Upper lobe of left lung (tissue), 6 donors: Measurements from ENCODE around the gene ALDOC. TPM values are rescaled to one million over a fixed set of nuclear protein-coding genes. Genes with fewer than 3 reads are reported as not detected.

Source experiments
- ATAC-seq, 2 donors: fragments of 200-7000 bp; cut with Tn5 transposase; one replicate each; pipeline ENCODE4 v1.9.1; 2022; ENCODE audit warnings: mild to moderate bottlenecking in 2 of 2, moderate library complexity in 2 of 2; ENCODE audit not compliant: low FRiP score in 2 of 2
- DNase-seq, 2 donors: peaks; one replicate each; pipeline ENCODE4 v3.0.0-alpha.2; 2019 to 2020
- H3K27ac ChIP-seq, 4 donors: fragments of 200-600 bp; sonication (generic); one replicate each; pipeline ENCODE4 v1.5.1; 2016 to 2019
- H3K27me3 ChIP-seq, 4 donors: fragments of 200-600 bp; sonication (generic); one replicate each; pipeline ENCODE4 v1.5.1; 2017 to 2019
- H3K36me3 ChIP-seq, 4 donors: fragments of 200-600 bp; sonication (generic); one replicate each; pipeline ENCODE4 v1.5.1; 2016 to 2019
- H3K4me1 ChIP-seq, 4 donors: fragments of 200-600 bp; sonication (generic); one replicate each; pipeline ENCODE4 v1.5.1; 2018 to 2019
- H3K4me3 ChIP-seq, 4 donors: fragments of 200-600 bp; sonication (generic); one replicate each; pipeline ENCODE4 v1.5.1; 2017 to 2019; ENCODE audit warnings: mild to moderate bottlenecking in 2 of 4, moderate library complexity in 1 of 4
- H3K9me3 ChIP-seq, 4 donors: fragments of 200-600 bp; sonication (generic); one replicate each; pipeline ENCODE4 v1.5.1; 2018 to 2019
- CTCF ChIP-seq, 6 experiments: fragments of 450-650 bp in 4 of 6; fragments of 200-600 bp in 2 of 6; sonication (generic) in 2 of 6; IDR thresholded peaks; one replicate each; pipeline ENCODE4 v1.5.1; 2016 to 2019; ENCODE audit warnings: antibody characterized with exemption in 6 of 6
- EP300 ChIP-seq, 4 donors: sonication (generic); formaldehyde crosslinking; IDR thresholded peaks; one replicate each; pipeline ENCODE4 v1.5.1; 2017; ENCODE audit warnings: antibody characterized with exemption in 4 of 4, control low read depth in 2 of 4
- POLR2A ChIP-seq, 4 donors: fragments of 450-650 bp; IDR thresholded peaks; one replicate each; pipeline ENCODE4 v1.5.1; 2016 to 2017; ENCODE audit warnings: antibody characterized with exemption in 4 of 4, mild to moderate bottlenecking in 2 of 4
- POLR2AphosphoS5 ChIP-seq, 2 donors: sonication (generic); formaldehyde crosslinking; IDR thresholded peaks; one replicate each; pipeline ENCODE4 v1.5.1; 2017; ENCODE audit warnings: antibody characterized with exemption in 2 of 2
- WGBS, 2 donors: methylation state at CpG; one replicate each; pipeline ENCODE4 v1.1.5; 2017 to 2018; 5-methylcytosine and 5-hydroxymethylcytosine counted together
- total RNA-seq, 6 donors: library from RNA; depleted of rRNA in 4 of 6; stranded (reverse); fragments of >200 nt in 4 of 6; gene quantifications; one replicate each; pipeline versions ENCODE4 v1.1.0 to v1.2.1, GENCODE V29; 2016 to 2021
- donor health status: DM: no; HTN: no; CAD: no; lungs with moderate emphysema.
- donor health status: DM: no; HTN: yes; CAD: no; lungs with severe emphysema.

Gene ALDOC
- total RNA-seq, result 10 to 100 TPM in 5 of 6 donors, 1 to 10 TPM in 1; 6.3 to 19.2 (median 14.2) TPM

- ATAC-seq (peak; percentile 98), DNase-seq (peak; percentile 100)
- Histone ChIP-seq H3K27me3 (no peaks in the 10 kb centered on the region), H3K27ac (peak within 1 kb of the TSS in 2 of 4 donors; percentile 52 to 63), H3K9me3 (no peaks in the 10 kb centered on the region), H3K4me3 (peak within 1 kb of the TSS in 3 of 4 donors; percentile 23 to 42 (median 40)), H3K36me3 (no peaks in the 10 kb centered on the region), H3K4me1 (peaks cover 10 to 16% (median 16%) of the 10 kb centered on the region in 4 donors)
- TF ChIP-seq POLR2AphosphoS5 (IDR thresholded peaks at IDR 0.05), result peak; percentile 58 to 97
- TF ChIP-seq POLR2A (IDR thresholded peaks at IDR 0.05), result peak in 2 of 4 donors; percentile 91 to 96
- TF ChIP-seq EP300 (IDR thresholded peaks at IDR 0.05), result no peak
- TF ChIP-seq CTCF (IDR thresholded peaks at IDR 0.05), result no peak
- WGBS, 2 donors, result 8 to 18% methylated on average over 4 to 17 of the region's 26 CpGs
Observed at GRCh38 chr17:28576758-28577465, at the start of gene ALDOC. ALDOC (minus strand) TSS chr17:28576895; CDS start chr17:28575532, 1,363 bp downstream.

GRCh38 chr17:28624148-28624547 is 47.5 kb upstream of the ALDOC start:
- Histone ChIP-seq H3K36me3 (peaks cover 46 to 97% (median 82%) of the 10 kb centered on the region in 4 donors), H3K27ac (no peak overlapping the region), H3K4me1 (no peaks in the 10 kb centered on the region), H3K9me3 (no peaks in the 10 kb centered on the region), H3K27me3 (no peaks in the 10 kb centered on the region), H3K4me3 (no peak overlapping the region)
- no peak for DNase-seq
- 93 to 96% methylated on average over 2 of the region's 2 CpGs for WGBS, 2 donors
- TF ChIP-seq EP300 (IDR thresholded peaks at IDR 0.05), result no peak
- no peak for TF ChIP-seq POLR2AphosphoS5 (IDR thresholded peaks at IDR 0.05)
- no peak for TF ChIP-seq POLR2A (IDR thresholded peaks at IDR 0.05)
- TF ChIP-seq CTCF (IDR thresholded peaks at IDR 0.05), result no peak
- ATAC-seq, result no peak

- no peak for TF ChIP-seq CTCF (IDR thresholded peaks at IDR 0.05)
- TF ChIP-seq POLR2A (IDR thresholded peaks at IDR 0.05), result no peak
- TF ChIP-seq EP300 (IDR thresholded peaks at IDR 0.05), result no peak
- no peak for TF ChIP-seq POLR2AphosphoS5 (IDR thresholded peaks at IDR 0.05)
- no peak overlapping the region for H3K4me3 ChIP-seq
- H3K36me3 ChIP-seq, result peaks cover 50 to 97% (median 84%) of the 10 kb centered on the region in 4 donors
- ATAC-seq (no peak), DNase-seq (no peak)
- 95 to 97% methylated on average over 4 of the region's 4 CpGs for WGBS, 2 donors
- H3K27ac ChIP-seq, result no peak overlapping the region
- H3K4me1 ChIP-seq, result no peaks in the 10 kb centered on the region
- H3K27me3 ChIP-seq, result no peaks in the 10 kb centered on the region
- H3K9me3 ChIP-seq, result no peaks in the 10 kb centered on the region
Observed at GRCh38 chr17:28623696-28624095, 47.0 kb upstream of the ALDOC start.

- Histone ChIP-seq H3K27me3 (no peaks in the 10 kb centered on the region), H3K9me3 (no peaks in the 10 kb centered on the region), H3K27ac (no peak overlapping the region), H3K4me3 (no peak overlapping the region), H3K36me3 (peaks cover 64 to 98% (median 88%) of the 10 kb centered on the region in 4 donors), H3K4me1 (no peaks in the 10 kb centered on the region)
- DNase-seq (no peak), ATAC-seq (no peak)
- WGBS, 2 donors, result 91 to 96% methylated on average over 3 of the region's 3 CpGs
- no peak for TF ChIP-seq POLR2AphosphoS5 (IDR thresholded peaks at IDR 0.05)
- TF ChIP-seq CTCF (IDR thresholded peaks at IDR 0.05), result no peak
- no peak for TF ChIP-seq POLR2A (IDR thresholded peaks at IDR 0.05)
- TF ChIP-seq EP300 (IDR thresholded peaks at IDR 0.05), result no peak
Observed at GRCh38 chr17:28622186-28622585, 45.5 kb upstream of the ALDOC start.
